CD4-positive, alpha-beta T cell treated with Interleukin-10 for 1 hour (primary cell): ENCODE measurements around the gene JPT2.
"Not testable (repeated sequence)": the region's sequence is repeated elsewhere in the genome, so short reads cannot be mapped to it uniquely, and the experiment has no call there.

Experiments
- DNase-seq: peaks from one replicate; pipeline ENCODE4 v3.0.0-alpha.2; 2020

The JPT2 gene

GRCh38 chr16:1710811-1711507 lies 32.9 kb downstream of the JPT2 start:
- no peak for DNase-seq

- no peak for DNase-seq
Measured at GRCh38 chr16:1712791-1713261, 34.7 kb downstream of the JPT2 start.

- DNase-seq, result no peak
Measured at GRCh38 chr16:1713331-1713730, 35.3 kb downstream of the JPT2 start.

- DNase-seq, result no peak
Measured at GRCh38 chr16:1713933-1714332, 35.9 kb downstream of the JPT2 start.

GRCh38 chr16:1715220-1715619 lies 37.1 kb downstream of the JPT2 start:
- DNase-seq, result no peak

- DNase-seq, result not testable (repeated sequence)
Measured at GRCh38 chr16:1718236-1718635, 40.2 kb downstream of the JPT2 start.

GRCh38 chr16:1719559-1720229 lies 41.6 kb downstream of the JPT2 start:
- DNase-seq, result not testable (repeated sequence)

GRCh38 chr16:1721372-1721771 lies 43.3 kb downstream of the JPT2 start:
- no peak for DNase-seq

- DNase-seq, result peak; percentile 59
Measured at GRCh38 chr16:1723450-1724147, 45.5 kb downstream of the JPT2 start.

- no peak for DNase-seq
Measured at GRCh38 chr16:1724491-1724890, 46.4 kb downstream of the JPT2 start.

GRCh38 chr16:1726661-1727502 lies 48.8 kb downstream of the JPT2 start:
- DNase-seq, result no peak

- DNase-seq, result no peak
Measured at GRCh38 chr16:1727651-1728624, 49.9 kb downstream of the JPT2 start.

- DNase-seq, result no peak
Measured at GRCh38 chr16:1729026-1729425, 50.9 kb downstream of the JPT2 start.

GRCh38 chr16:1729445-1729844 lies 51.4 kb downstream of the JPT2 start:
- DNase-seq, result no peak

- no peak for DNase-seq
Measured at GRCh38 chr16:1731073-1731472, 53.0 kb downstream of the JPT2 start.

GRCh38 chr16:1731603-1732002 lies 53.5 kb downstream of the JPT2 start:
- DNase-seq, result no peak

- no peak for DNase-seq
Measured at GRCh38 chr16:1732071-1732470, 54.0 kb downstream of the JPT2 start.

- DNase-seq, result not testable (repeated sequence)
Measured at GRCh38 chr16:1732551-1732987, 54.5 kb downstream of the JPT2 start.

- no peak for DNase-seq
Measured at GRCh38 chr16:1734123-1734522, 56.0 kb downstream of the JPT2 start.

GRCh38 chr16:1734816-1735215 lies 56.7 kb downstream of the JPT2 start:
- DNase-seq, result no peak

GRCh38 chr16:1740234-1740633 lies 62.2 kb downstream of the JPT2 start:
- no peak for DNase-seq
